GM19351 (cell line): ENCODE measurements around the gene PALM2AKAP2.
"Not testable (repeated sequence)": the region's sequence is repeated elsewhere in the genome, so short reads cannot be mapped to it uniquely, and the experiment has no call there.

Source experiments
- ATAC-seq: cut with Tn5 transposase; IDR thresholded peaks from one replicate; pipeline ENCODE4 v1.9.1; 2021; ENCODE audit warnings: mild to moderate bottlenecking, moderate library complexity; ENCODE audit not compliant: unreplicated experiment

PALM2AKAP2 gene

GRCh38 chr9:109802491-109802890 lies 22.5 kb downstream of the PALM2AKAP2 start:
- no peak for ATAC-seq

GRCh38 chr9:109805050-109805449 lies 25.1 kb downstream of the PALM2AKAP2 start:
- ATAC-seq = no peak

- ATAC-seq = no peak
Observed at GRCh38 chr9:109806506-109807115, 26.6 kb downstream of the PALM2AKAP2 start.

- no peak for ATAC-seq
Observed at GRCh38 chr9:109811876-109812275, 31.9 kb downstream of the PALM2AKAP2 start.

- no peak for ATAC-seq
Observed at GRCh38 chr9:109812331-109812730, 32.3 kb downstream of the PALM2AKAP2 start.

GRCh38 chr9:109812818-109813281 lies 32.9 kb downstream of the PALM2AKAP2 start:
- ATAC-seq = no peak

- no peak for ATAC-seq
Observed at GRCh38 chr9:109813303-109813702, 33.3 kb downstream of the PALM2AKAP2 start.

- ATAC-seq = no peak
Observed at GRCh38 chr9:109813829-109814228, 33.8 kb downstream of the PALM2AKAP2 start.

- ATAC-seq = no peak
Observed at GRCh38 chr9:109815366-109815947, 35.5 kb downstream of the PALM2AKAP2 start.

- no peak for ATAC-seq
Observed at GRCh38 chr9:109816490-109816889, 36.5 kb downstream of the PALM2AKAP2 start.

GRCh38 chr9:109817146-109817845 lies 37.3 kb downstream of the PALM2AKAP2 start:
- ATAC-seq = no peak

GRCh38 chr9:109817846-109818472 lies 38.0 kb downstream of the PALM2AKAP2 start:
- ATAC-seq = peak; percentile 87

GRCh38 chr9:109821711-109822110 lies 41.7 kb downstream of the PALM2AKAP2 start:
- no peak for ATAC-seq

GRCh38 chr9:109825383-109825782 lies 45.4 kb downstream of the PALM2AKAP2 start:
- ATAC-seq = not testable (repeated sequence)

GRCh38 chr9:109826559-109826958 lies 46.6 kb downstream of the PALM2AKAP2 start:
- no peak for ATAC-seq

- no peak for ATAC-seq
Observed at GRCh38 chr9:109828254-109828653, 48.3 kb downstream of the PALM2AKAP2 start.
